HG03469 (cell line): ENCODE results near the gene RRP9.
"Not testable (repeated sequence)": the region's sequence is repeated elsewhere in the genome, so short reads cannot be mapped to it uniquely, and the experiment has no call there.

Experiments used
- ATAC-seq: cut with Tn5 transposase; IDR thresholded peaks from one replicate; pipeline ENCODE4 v1.9.1; 2021; ENCODE audit warnings: mild to moderate bottlenecking, moderate library complexity, moderate number of reproducible peaks; ENCODE audit not compliant: unreplicated experiment

Gene RRP9, protein sequence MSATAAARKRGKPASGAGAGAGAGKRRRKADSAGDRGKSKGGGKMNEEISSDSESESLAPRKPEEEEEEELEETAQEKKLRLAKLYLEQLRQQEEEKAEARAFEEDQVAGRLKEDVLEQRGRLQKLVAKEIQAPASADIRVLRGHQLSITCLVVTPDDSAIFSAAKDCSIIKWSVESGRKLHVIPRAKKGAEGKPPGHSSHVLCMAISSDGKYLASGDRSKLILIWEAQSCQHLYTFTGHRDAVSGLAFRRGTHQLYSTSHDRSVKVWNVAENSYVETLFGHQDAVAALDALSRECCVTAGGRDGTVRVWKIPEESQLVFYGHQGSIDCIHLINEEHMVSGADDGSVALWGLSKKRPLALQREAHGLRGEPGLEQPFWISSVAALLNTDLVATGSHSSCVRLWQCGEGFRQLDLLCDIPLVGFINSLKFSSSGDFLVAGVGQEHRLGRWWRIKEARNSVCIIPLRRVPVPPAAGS

DNA sequence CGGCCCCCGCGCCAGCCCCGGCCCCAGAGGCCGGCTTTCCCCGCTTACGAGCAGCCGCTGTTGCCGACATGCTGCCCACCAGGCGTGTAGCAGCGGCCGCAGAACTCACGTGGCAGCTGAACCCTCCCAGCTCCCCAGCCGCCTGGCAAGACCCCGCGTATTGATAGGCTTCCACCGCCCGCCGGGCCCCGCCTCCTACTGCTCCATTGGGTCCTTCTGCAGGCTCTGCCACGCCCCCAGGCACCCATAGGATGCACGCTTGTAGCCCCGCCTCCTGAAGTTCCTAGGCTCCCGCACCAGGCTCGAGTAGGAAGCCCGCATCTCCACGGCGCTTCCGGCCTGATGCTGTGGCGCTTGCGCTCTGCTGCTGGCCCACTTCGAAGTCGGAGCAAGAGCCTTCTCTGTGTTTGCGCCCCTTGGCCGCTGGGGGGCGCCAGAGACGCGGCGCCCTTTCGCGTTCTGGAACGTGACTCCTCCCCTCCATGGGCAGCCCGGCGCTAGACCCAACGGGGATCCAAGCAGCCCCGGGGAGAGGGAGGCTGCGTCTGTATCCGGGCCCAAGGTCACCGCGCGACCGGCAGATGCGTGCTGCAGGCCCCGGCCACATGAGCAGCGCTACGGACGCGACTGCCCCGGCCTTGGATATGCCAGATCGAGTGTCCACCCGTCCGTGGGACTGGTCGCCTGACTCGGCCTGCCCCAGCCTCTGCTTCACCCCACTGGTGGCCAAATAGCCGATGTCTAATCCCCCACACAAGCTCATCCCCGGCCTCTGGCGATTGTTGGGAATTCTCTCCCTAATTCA lies at the start of gene RRP9, which contains the start of gene PARP3:
TSS of gene RRP9 (minus strand) at position 107 of the 805 bp plus-strand sequence. CDS start at position 70, 37 bp downstream.
TSS of gene PARP3 (plus strand) at position 566 of the 805 bp plus-strand sequence. CDS start 993 bp downstream, outside the sequence.
- ATAC-seq = peak; percentile 83

DNA sequence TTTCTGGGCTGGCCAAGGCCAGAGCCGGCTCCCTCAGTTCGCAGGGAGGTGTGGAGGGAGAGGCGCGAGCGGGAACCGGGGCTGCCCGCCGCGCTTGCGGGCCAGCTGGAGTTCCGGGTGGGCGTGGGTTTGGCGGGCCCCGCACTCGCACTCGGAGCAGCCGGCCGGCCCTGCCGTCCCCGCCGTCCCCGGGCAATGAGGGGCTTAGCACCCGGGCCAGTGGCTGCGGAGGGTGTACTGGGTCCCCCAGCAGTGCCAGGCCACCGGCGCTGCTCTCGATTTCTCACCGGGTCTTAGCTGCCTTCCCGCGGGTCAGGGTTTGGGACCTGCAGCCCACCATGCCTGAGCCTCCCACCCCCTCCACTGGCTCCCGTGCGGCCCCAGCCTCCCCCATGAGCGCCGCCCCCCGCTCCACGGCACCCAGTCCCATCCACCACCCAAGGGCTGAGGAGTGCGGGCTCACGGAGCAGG lies 48.8 kb upstream of the RRP9 start:
- ATAC-seq = not testable (repeated sequence)

DNA sequence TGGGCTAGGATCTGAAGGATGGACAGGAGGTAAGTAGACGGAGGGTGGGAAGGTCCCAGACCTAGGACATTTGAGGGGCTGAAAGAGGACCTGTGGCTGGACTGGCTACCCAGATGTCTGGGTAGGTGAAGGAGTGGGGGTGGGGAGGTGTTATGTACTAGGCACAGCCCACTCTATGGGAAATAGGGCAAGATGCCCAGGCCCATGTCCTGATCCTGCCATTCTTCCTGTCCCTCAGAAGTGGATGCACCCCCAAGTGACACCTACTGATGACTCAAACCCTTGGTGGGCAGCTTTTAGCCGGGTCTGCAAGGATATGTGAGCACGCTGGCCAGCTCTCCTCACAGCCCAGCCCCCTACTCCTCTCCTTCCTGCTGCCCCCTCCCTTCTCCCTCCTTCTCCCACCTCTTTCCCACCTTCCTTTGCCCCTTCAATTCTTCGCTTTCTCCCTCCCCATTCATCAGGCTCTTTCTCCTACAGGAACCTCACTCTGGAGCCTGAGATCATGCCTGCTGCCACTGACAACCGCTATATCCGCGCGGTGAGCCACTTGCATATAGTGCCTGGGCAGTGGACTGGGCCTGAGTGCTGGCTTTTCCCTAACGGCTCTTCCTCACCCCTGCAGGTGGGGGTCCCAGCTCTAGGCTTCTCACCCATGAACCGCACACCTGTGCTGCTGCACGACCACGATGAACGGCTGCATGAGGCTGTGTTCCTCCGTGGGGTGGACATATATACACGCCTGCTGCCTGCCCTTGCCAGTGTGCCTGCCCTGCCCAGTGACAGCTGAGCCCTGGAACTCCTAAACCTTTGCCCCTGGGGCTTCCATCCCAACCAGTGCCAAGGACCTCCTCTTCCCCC lies 46.8 kb upstream of the RRP9 start:
- ATAC-seq = no peak

DNA sequence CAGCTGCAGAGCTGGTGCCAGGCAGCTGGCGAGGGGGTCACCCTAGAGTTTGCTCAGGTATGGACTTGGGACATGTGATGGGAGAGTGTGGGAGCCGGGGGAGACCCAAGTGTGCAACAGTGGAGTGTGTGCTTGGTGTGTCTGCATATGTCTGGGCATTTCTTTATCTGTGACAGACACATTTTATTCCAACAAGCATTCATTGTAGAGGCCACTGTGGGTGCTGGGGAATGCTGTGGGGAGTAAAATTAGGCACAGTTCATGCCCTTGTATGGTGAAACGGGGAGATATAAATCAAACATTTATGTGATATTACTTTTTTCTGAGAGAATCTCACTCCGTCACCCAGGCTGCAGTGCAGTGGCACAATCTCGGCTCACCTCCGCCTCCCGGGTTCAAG lies 45.9 kb upstream of the RRP9 start:
- ATAC-seq = no peak

DNA sequence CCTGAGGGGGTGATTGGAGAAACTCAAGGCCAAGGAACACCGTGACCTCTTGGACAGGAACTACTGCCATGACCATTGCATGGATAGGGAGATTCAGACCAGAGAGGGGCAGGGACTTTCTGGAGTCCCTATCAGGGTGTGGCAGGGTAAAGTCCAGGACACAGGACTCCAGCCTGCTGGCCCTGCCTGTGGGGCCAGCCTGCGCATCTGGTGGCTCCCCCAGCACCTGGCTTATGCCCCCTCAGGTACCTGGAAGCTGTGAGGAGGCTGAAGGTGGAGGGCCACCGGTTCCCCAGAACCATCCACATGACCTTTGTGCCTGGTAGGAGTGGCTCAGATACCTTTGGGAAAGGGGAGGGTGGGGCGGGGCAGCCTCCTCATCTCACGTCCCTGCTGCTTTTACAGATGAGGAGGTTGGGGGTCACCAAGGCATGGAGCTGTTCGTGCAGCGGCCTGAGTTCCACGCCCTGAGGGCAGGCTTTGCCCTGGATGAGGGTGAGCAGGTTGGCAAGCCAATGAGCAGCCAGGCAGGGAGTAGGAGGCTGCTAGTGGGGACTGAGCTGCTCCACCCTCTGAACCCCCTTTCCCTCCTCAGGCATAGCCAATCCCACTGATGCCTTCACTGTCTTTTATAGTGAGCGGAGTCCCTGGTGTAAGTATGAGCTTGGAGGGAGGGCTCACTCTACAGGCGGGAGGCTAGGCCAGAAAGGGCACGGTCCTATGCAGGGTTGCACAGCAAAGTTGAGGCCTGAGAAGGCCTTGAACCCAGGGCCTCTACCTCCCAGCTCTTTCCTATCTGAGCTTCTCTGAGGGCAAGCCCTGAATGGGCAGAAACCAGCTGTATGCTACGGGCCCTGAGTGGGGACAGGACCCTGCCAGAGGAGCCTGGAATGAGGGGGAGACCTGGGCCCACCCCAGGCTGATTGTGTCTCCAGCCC lies 44.6 kb upstream of the RRP9 start:
- no peak for ATAC-seq

DNA sequence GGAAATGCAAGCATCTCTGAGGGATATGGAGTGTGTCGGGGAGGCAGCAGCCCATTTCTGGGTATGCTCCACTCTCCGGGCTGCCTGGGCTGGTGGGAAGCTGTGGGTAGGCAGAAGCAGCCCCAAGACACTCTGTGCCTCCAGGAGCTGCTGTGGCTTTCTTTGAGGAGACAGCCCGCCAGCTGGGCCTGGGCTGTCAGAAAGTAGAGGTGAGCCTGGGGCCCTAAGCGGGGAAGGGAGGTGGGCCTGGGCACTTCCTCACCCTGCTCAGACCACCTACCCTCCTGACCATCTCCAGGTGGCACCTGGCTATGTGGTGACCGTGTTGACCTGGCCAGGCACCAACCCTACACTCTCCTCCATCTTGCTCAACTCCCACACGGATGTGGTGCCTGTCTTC lies 43.4 kb upstream of the RRP9 start:
- no peak for ATAC-seq

DNA sequence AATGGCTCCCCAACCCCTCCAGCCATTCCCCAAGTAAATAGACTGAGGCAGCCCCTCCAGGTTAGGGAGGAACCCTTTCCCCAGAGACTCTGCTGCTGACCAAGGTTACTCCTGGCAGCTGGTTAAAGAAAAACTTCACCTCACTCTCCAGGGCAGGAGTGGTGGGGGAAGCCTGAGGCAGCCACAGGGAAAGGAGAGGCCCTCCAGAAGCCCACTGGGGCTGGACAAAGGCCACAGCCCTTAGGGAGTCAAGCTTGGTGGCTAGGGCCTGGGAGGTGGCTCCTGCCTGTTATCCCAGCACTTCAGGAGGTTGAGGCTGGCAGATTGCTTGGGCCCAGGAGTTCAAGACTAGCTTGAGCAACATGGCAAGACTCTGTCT lies 42.6 kb upstream of the RRP9 start:
- no peak for ATAC-seq

DNA sequence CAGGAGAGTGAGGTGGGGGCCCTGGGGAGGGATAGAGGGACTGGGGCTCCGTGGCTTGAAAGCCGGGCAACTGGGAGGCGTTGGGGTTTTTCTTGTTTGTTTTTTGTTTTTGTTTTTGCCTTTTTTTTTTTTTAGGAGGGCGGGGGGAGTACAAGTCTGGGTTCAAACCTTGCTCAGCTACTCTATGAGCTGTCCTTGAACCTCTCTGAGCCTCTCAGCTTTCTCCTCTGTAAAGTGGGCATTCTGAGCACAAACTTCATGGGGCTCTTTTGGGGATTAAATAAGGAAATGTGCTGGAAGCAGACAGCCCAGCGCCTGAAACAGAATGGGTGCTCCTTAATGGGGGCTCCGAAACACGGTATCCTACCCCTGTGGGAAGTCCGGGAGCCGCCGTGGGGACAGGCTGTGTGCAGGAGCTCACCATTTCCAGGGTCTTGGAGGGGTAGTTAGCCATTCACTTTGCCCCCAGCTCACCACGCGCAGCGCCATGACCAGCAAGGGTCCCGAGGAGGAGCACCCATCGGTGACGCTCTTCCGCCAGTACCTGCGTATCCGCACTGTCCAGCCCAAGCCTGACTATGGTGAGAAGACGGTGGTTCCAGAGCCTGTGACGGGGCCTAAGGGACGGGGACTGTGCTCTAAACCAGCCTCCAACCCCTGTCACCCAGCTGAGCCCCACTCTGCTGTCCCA lies 42.0 kb upstream of the RRP9 start:
- ATAC-seq = no peak

DNA sequence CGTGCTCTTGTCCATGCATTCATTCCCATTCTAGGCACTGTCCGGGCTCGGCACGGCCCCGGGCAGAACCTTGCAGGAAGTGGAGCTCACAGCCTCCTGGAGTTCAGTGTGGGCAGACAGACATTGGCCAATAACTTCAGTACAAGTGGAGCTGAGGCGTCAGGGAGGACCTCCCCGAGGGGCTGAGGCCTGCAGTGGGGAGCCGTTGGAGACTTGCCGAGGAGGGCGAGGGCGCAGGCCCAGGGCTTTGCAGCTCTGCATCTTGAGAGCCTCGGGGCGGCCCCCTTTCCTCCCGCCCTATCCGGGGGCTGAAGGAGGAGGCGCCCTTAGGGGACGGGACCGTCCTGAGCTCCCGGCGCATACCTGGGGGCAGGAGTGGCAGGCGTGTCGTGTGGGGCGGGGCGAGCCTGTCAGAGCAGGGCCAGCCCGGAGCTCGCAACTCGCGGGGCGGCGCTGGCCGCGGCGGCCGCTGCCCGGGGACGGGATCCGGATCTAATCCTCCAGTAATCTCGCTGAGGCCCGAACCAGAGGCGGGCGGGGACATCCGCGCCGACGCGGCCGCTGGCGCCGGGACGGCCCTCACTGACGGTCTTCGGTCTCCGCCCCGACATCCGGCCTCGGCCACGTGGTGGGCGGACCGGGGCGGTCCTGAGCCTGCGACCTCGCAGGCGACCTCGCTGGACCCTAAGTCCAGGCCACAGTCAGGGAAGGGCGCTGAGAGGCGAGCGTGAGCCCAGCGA lies 41.3 kb upstream of the RRP9 start, which contains the start of gene ACY1:
TSS of gene ACY1 (plus strand) at position 698 of the 740 bp plus-strand sequence. CDS start 530 bp downstream, outside the sequence.
- ATAC-seq = no peak

DNA sequence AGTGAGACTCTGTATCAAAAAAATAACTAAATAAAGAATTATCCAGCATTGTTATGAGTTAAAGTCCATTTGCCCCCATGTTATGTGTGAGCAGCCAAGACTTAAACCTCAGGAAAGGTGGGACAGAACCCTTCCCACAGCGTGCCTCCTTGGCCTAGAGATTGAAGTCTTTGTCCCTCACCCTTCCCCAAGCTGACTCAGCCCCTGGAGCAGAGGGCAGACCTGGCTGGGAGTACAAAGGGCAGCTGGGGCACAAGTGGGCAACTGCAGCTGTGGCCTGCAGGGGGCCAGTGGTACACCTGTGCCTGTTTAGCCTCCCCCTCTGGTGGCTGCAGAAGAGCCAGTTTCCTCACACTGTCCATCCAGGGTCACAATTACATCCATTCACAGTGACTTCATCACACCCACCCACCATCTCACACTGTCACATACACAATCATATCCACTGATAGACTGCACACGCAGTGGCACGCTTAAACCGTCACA lies 40.7 kb upstream of the RRP9 start:
- ATAC-seq = no peak

DNA sequence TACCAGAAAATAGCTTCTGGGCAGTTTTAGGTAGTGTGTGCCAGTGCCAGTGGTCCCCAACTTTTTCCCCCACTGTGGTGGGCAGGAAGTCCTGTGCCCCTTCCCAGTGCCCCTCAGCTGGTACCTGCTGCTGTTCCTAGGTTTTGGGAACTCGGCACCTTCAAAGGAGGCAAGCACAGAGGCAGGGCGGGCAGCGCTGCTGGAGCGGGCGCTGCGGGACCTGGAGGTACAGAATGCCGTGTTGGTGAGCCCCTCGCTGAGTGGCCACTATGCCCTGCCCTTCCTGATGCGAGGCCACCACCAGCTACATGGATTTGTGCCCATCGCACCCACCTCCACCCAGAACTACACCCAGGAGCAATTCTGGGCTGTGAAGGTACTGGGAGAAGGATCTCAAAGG lies 38.5 kb upstream of the RRP9 start:
- ATAC-seq = no peak

DNA sequence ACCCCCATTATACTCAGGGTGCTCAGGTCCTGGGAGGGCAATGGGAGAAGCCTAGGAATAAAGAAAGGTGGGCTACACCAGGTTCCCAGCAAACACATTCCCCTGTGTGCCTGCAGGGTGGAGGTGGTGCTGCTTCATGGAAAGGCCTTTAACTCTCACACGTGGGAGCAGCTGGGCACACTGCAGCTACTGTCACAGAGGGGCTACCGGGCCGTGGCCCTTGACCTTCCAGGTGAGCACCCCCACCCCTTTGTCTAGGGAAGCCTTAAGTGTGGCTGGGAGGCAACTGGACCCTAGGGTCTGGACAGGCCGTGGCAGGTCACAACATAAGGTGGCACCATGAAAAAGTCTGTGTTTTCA lies 36.4 kb upstream of the RRP9 start:
- ATAC-seq = no peak

DNA sequence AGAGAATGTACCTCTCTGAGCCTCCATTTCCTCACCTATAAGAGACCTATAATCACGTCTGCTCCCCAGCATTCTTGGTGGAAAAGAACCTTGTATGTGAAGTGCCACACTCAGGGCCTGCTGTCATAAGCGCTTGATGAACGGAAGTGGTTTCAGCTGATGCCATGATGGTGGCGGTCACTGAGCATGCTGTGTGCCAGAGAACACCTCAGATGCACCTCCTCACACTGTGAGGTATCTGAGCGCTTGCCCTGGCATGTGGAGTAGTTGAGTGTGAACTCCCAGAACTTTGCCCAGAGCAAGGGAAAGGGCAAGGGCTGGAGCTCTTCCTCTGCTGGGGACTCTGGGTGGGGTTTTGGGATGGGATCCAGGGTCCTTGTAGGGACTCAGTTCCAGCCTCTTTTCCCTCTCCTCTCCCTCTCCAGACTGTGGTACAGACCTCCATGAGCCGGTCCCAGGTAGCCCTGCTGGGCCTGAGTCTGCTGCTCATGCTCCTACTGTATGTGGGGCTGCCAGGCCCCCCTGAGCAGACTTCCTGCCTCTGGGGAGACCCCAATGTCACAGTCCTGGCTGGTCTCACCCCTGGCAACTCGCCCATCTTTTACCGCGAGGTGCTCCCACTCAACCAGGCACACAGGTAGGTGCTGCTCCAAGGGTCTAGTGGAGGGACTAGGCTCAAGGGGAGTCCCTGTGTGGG lies 35.9 kb upstream of the RRP9 start:
- no peak for ATAC-seq

DNA sequence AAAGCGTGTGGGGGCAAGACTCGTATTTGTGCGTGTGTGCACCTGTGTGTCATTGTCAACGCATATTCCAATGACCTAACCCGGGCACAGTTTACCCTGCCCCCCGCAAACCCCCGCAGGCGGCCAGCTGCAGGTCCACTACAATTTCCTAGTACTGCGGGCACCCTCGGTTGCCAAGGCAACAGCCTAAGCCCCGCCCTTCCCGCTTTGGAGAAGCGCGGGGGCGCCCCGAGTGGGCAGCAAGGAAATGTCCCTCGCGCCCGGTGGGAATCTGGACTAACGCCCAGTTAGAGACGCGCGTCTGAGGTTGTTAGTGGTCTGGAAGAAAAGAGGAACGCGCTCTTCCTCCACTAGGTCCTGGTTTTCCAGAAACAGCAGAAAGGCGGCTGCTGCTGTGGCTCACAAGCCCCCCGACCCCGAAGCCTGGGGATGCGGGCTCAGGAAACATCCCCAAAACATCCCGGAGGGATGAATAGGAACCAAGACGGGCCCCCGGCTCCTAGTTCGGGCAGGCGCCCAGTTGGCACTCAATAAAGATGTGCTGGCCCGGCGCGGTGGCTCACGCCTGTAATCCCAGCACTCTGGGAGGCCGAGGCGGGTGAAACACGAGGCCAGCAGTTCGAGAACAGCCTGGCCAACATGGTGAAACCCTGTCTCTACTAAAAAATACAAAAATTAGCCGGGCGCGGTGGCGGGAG lies 34.3 kb upstream of the RRP9 start:
- ATAC-seq = no peak

DNA sequence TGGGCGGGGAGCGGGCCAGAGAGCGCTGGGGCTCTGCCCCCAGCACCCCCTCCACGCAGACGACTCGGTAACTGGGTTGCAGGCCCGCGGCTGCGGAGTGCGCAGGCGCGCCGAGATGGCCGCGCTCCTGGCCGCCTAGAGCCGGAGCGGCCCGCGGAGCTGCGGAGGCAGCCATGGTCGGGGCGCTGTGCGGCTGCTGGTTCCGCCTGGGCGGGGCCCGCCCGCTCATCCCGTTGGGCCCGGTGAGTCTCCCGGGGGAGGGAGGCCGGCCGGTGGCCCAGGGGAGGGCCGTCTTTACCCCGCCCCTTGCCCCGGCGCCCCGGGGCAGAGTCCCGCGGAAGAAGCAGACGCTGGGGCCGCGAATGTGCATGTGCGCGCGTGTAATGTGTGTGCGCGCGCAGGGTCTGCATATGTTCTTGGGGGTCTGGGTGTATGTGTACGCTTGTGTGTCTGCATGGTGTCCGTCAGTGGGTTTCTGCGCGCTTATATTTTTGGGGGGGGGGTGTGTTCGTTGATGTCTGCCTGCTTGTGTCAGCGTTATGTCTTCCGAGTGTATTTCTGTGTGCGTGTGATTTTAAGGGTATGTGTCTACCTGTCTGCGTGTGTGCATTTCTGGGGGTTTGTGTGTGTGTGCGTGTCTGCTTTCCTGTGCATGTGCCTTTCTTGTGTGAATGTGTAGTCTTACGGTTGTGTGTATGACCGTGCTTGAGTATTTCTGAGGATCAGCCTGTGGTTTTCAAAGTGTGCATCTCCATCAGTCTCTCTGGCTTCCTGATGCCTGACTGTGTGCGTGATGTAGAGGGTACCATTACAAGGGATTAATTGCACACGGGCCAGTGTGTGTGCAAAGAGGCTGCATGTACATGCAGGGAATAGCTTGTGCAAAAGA lies 33.5 kb upstream of the RRP9 start, which contains the start of gene ABHD14A:
TSS of gene ABHD14A (plus strand) at position 102 of the 889 bp plus-strand sequence. CDS start at position 174, 72 bp downstream.
- ATAC-seq = peak; percentile 38
